A549 (cell line): ENCODE measurements around the gene RUVBL1. TPM values are rescaled to one million over a fixed set of nuclear protein-coding genes. Genes with fewer than 3 reads are reported as not detected.
"Not testable (repeated sequence)": the region's sequence is repeated elsewhere in the genome, so short reads cannot be mapped to it uniquely, and the experiment has no call there.

ENCODE experiments used
- ATAC-seq, 2 experiments: fragments of 200-7000 bp in 1 of 2; fragments of >200 bp in 1 of 2; cut with Nextera tagmentation in 1 of 2; cut with Tn5 transposase in 1 of 2; 3 replicates each; pipeline versions ENCODE4 v1.8.0 to v1.9.1; 2018 to 2020; ENCODE audit warnings: mild to moderate bottlenecking in 1 of 2, moderate library complexity in 1 of 2
- CTCF ChIA-PET: fragments of 300-600 bp; sonication (Branson Sonifier 250); formaldehyde crosslinking; extraction: SDS; loops from one replicate; lab custom pipeline; 2021; ENCODE audit warnings: antibody characterized with exemption, inconsistent platforms; lab: Yijun Ruan, JAX
- POLR2A ChIA-PET: fragments of 350-600 bp; formaldehyde crosslinking; extraction: SDS; loops from one replicate; lab custom pipeline; 2021; ENCODE audit warnings: antibody characterized with exemption, inconsistent platforms; lab: Yijun Ruan, JAX
- DNase-seq, 2 experiments: peaks; one replicate each; pipeline versions ENCODE4 v3.0.0 to v3.0.0-alpha.2; 2011 to 2016; ENCODE audit warnings: low read depth in 1 of 2, low spot score in 1 of 2
- FAIRE-seq: peaks from 2 replicates; lab custom pipeline; 2011; peaks lifted over from hg19 to GRCh38; lab: Jason Lieb, UNC
- H3K27ac ChIP-seq, 2 experiments: fragments of >200 bp; sonication (Bioruptor Twin); formaldehyde crosslinking; 3 replicates each; pipeline ENCODE4 v1.5.1; 2016 to 2017
- H3K4me1 ChIP-seq: fragments of >200 bp; sonication (Bioruptor Twin); formaldehyde crosslinking; 3 replicates; pipeline ENCODE4 v1.6.1; 2016
- H3K4me2 ChIP-seq: fragments of >200 bp; sonication (Bioruptor Twin); formaldehyde crosslinking; 3 replicates; pipeline ENCODE4 v1.6.1; 2016
- H3K4me3 ChIP-seq: fragments of >200 bp; sonication (Bioruptor Twin); formaldehyde crosslinking; 3 replicates; pipeline ENCODE4 v1.5.1; 2016
- H3K9me3 ChIP-seq: fragments of >200 bp; sonication (Bioruptor Twin); formaldehyde crosslinking; 3 replicates; pipeline ENCODE4 v1.6.1; 2016
- CEBPB ChIP-seq, 2 experiments: fragments of >200 bp in 1 of 2; sonication (Bioruptor Twin) in 1 of 2; formaldehyde crosslinking in 1 of 2; IDR thresholded peaks; 2 replicates each; pipeline ENCODE4 v1.6.1; 2012 to 2016
- CHD4 ChIP-seq: fragments of 200-600 bp; sonication (generic); IDR thresholded peaks from 2 replicates; pipeline ENCODE4 v1.6.1; 2016; ENCODE audit warnings: antibody characterized with exemption, mild to moderate bottlenecking, borderline replicate concordance
- GATA3 ChIP-seq: IDR thresholded peaks from 2 replicates; pipeline ENCODE4 v1.6.1; 2012; ENCODE audit warnings: borderline replicate concordance
- HDAC2 ChIP-seq: fragments of 200-600 bp; sonication (generic); IDR thresholded peaks from 2 replicates; pipeline ENCODE4 v1.6.1; 2016
- HEYL ChIP-seq: fragments of 250-450 bp; sonication (Bioruptor Pico); IDR thresholded peaks from 2 replicates; pipeline ENCODE4 v1.8.0; 2021; ENCODE audit warnings: mild to moderate bottlenecking, moderate library complexity
- HOXA7 ChIP-seq: fragments of 250-450 bp; sonication (Bioruptor Pico); IDR thresholded peaks from 2 replicates; pipeline ENCODE4 v1.5.0; 2020; ENCODE audit warnings: mild to moderate bottlenecking, moderate library complexity
- JUN ChIP-seq, 2 experiments: fragments of >200 bp; sonication (Bioruptor Twin); formaldehyde crosslinking; IDR thresholded peaks; 2 replicates in 1 of 2; 3 replicates in 1 of 2; pipeline ENCODE4 v1.6.1; 2016 to 2017
- MAZ ChIP-seq: fragments of 150-350 bp; IDR thresholded peaks from 2 replicates; pipeline ENCODE4 v1.6.1; 2014; ENCODE audit warnings: antibody characterized with exemption, low read depth, low read length, borderline replicate concordance
- MYC ChIP-seq: IDR thresholded peaks from 2 replicates; pipeline ENCODE4 v1.6.1; 2012; ENCODE audit warnings: mild to moderate bottlenecking, inconsistent platforms, low read length, improper control_type of control experiment, borderline replicate concordance
- NR3C1 ChIP-seq: fragments of >200 bp; sonication (Bioruptor Twin); formaldehyde crosslinking; IDR thresholded peaks from 3 replicates; pipeline ENCODE4 v1.6.1; 2017
- PHF8 ChIP-seq: fragments of 200-600 bp; sonication (generic); IDR thresholded peaks from 2 replicates; pipeline ENCODE4 v1.6.1; 2016; ENCODE audit warnings: low read depth, mild to moderate bottlenecking, antibody characterized with exemption, moderate library complexity, borderline replicate concordance
- POLR2A ChIP-seq: IDR thresholded peaks from 2 replicates; pipeline ENCODE4 v1.6.1; 2012; ENCODE audit warnings: mild to moderate bottlenecking, low read length
- RARB ChIP-seq: fragments of 250-450 bp; sonication (Bioruptor Pico); IDR thresholded peaks from 2 replicates; pipeline ENCODE4 v1.8.0; 2021; ENCODE audit warnings: mild to moderate bottlenecking, moderate library complexity
- RCOR1 ChIP-seq: fragments of 150-350 bp; IDR thresholded peaks from 2 replicates; pipeline ENCODE4 v1.6.1; 2014; ENCODE audit warnings: antibody characterized with exemption, low read length, low read depth
- RFX5 ChIP-seq: fragments of 450-650 bp; IDR thresholded peaks from 2 replicates; pipeline ENCODE4 v1.7.1; 2014; ENCODE audit warnings: antibody characterized with exemption, mild to moderate bottlenecking, moderate library complexity
- TP53 ChIP-seq: fragments of 250-450 bp; sonication (Bioruptor Pico); IDR thresholded peaks from 2 replicates; pipeline ENCODE4 v1.5.0; 2021; ENCODE audit warnings: mild to moderate bottlenecking, moderate library complexity
- ZC3H11A ChIP-seq: fragments of 450-650 bp; IDR thresholded peaks from 2 replicates; pipeline ENCODE4 v1.6.1; 2014; ENCODE audit warnings: antibody characterized with exemption, mild to moderate bottlenecking
- ZNF302 ChIP-seq: fragments of 250-450 bp; sonication (Bioruptor Pico); IDR thresholded peaks from 2 replicates; pipeline ENCODE4 v1.9.0; 2021; ENCODE audit warnings: inconsistent platforms, mild to moderate bottlenecking, moderate library complexity
- WGBS: methylation state at CpG from one replicate; pipeline ENCODE4 v1.1.6; 2017; ENCODE audit errors: missing lambda C conversion rate; 5-methylcytosine and 5-hydroxymethylcytosine counted together
- polyA plus RNA-seq, 4 experiments: library from polyadenylated mRNA; depleted of rRNA in 3 of 4; stranded (reverse); fragments of >200 nt; fragmentation: RNase III in 1 of 4; extraction: RNeasy Plus Mini Kit Qiagen cat#74134 plus additional on column Dnase treatment in 1 of 4; gene quantifications; 2 replicates in 3 of 4; 3 replicates in 1 of 4; pipeline ENCODE4 v1.2.3, GENCODE V29; 2011 to 2017
- TF ChIP-seq, protein P1 (sequence below): fragments of 450-650 bp; IDR thresholded peaks from 2 replicates; pipeline ENCODE4 v1.6.1; 2014; ENCODE audit warnings: antibody characterized with exemption
- TF ChIP-seq, protein P2 (sequence below): fragments of 150-350 bp; IDR thresholded peaks from 2 replicates; pipeline ENCODE4 v1.6.1; 2014; ENCODE audit warnings: low read depth, mild to moderate bottlenecking, low read length
- TF ChIP-seq, protein P3 (sequence below): fragments of >200 bp; sonication (Bioruptor Twin); formaldehyde crosslinking; IDR thresholded peaks from 3 replicates; pipeline ENCODE4 v1.6.1; 2016

Gene RUVBL1
- polyA plus RNA-seq, 2 of the 4 experiments (the other 2 are of a cell fraction), result 105 to 144 TPM

DNA sequence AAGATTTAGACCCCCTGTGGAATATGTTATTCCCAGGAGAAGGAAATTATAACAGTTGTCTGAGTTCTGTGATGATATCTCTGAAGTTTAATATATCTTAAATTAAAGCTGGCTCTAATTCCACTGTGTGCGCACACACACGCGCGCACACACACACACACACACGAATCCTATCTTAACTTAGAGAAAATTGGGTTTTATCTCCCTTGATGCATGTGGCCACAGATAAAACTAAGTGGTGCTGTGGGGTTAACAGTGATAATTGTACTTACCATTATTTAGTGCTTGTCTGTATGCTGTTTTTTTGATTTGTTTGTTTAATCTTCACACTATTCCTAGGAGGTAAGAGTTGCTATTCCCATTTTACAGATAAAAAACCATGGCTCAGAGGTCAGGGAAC is 37.0 kb upstream of the RUVBL1 start:
- no peaks in the 10 kb centered on the region for H3K9me3 ChIP-seq
- ATAC-seq (no peak), DNase-seq (no peak), FAIRE-seq (no peak)
- no peak overlapping the region for H3K4me3 ChIP-seq
- no peak overlapping the region for H3K27ac ChIP-seq
- WGBS, result 88% methylated on average over 5 of the region's 5 CpGs
- no peak for TF ChIP-seq HEYL (CRISPR knock-in tag)
- no peak for TF ChIP-seq RCOR1
- no peak for TF ChIP-seq PHF8
- TF ChIP-seq, protein P1, sequence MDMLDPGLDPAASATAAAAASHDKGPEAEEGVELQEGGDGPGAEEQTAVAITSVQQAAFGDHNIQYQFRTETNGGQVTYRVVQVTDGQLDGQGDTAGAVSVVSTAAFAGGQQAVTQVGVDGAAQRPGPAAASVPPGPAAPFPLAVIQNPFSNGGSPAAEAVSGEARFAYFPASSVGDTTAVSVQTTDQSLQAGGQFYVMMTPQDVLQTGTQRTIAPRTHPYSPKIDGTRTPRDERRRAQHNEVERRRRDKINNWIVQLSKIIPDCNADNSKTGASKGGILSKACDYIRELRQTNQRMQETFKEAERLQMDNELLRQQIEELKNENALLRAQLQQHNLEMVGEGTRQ, result no peak
- no peak for TF ChIP-seq POLR2A
- no peak for TF ChIP-seq HDAC2
- TF ChIP-seq TP53 (CRISPR knock-in tag), result no peak
- TF ChIP-seq HOXA7 (CRISPR knock-in tag), result no peak
- TF ChIP-seq NR3C1, result no peak
- TF ChIP-seq, protein P2, sequence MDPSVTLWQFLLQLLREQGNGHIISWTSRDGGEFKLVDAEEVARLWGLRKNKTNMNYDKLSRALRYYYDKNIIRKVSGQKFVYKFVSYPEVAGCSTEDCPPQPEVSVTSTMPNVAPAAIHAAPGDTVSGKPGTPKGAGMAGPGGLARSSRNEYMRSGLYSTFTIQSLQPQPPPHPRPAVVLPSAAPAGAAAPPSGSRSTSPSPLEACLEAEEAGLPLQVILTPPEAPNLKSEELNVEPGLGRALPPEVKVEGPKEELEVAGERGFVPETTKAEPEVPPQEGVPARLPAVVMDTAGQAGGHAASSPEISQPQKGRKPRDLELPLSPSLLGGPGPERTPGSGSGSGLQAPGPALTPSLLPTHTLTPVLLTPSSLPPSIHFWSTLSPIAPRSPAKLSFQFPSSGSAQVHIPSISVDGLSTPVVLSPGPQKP, result no peak
- ChIA-PET POLR2A (no interaction called here), CTCF (no interaction called here)
- H3K4me2 ChIP-seq, result no peak overlapping the region
- no peaks in the 10 kb centered on the region for H3K4me1 ChIP-seq

DNA sequence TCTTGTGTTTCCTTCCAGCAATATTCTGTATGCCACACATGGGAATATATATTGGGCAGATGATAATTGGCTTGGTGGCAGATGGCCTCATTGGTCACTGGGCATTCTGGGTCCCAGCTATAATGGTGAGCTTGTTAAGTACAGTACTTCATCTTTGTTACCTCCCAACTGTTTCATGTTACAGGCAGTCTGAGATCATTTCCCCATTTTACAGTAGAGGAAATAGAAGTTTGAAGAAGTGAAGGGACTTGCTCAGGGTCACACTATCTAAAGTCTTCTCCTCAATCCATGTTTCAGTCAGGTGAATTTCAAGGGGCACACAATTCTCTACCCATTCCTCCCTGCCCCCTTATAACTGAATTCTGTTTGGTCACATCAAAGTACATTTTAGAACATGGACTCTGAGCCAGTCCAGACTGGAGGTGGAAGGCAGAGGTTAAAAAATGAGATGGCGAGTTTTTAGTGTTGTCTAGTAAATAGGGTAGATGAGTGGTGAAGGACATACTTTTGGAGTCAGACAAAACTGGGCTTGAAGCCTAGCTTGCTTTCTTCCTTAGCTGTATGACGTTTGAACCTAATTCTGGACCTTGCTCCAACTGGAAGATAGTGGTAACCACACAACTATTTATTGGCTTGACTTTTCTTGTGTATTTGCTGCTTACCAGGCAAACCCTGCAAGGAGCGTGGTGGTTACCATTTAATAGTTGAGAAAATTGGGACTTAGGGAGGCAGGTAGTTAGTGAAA is 32.2 kb upstream of the RUVBL1 start:
- WGBS, result 87% methylated on average over 3 of the region's 3 CpGs
- H3K4me2 ChIP-seq, result no peak overlapping the region
- H3K4me1 ChIP-seq, result peaks cover 7% of the 10 kb centered on the region; the same call in 2 of the 3 replicates
- no peak for FAIRE-seq
- no peaks in the 10 kb centered on the region for H3K9me3 ChIP-seq
- ChIA-PET CTCF (interaction anchor here (0.7 to 2.8 kb wide), 2 partner anchors 15 to 22 kb away, joined by 3 to 9 read pairs; no protein-coding TSS in a partner anchor), POLR2A (no interaction called here)
- ATAC-seq, result no peak
- H3K27ac ChIP-seq, result no peak overlapping the region
- TF ChIP-seq RCOR1 (no peak), ZC3H11A (no peak), MAZ (no peak), RARB (no peak), CEBPB (IDR thresholded peaks at IDR 0.05) (no peak), GATA3 (no peak), ZNF302 (CRISPR knock-in tag) (no peak), MYC (no peak), NR3C1 (no peak), JUN (IDR thresholded peaks at IDR 0.05) (no peak), CHD4 (no peak), RFX5 (no peak), POLR2A (no peak)
- TF ChIP-seq, protein P3, sequence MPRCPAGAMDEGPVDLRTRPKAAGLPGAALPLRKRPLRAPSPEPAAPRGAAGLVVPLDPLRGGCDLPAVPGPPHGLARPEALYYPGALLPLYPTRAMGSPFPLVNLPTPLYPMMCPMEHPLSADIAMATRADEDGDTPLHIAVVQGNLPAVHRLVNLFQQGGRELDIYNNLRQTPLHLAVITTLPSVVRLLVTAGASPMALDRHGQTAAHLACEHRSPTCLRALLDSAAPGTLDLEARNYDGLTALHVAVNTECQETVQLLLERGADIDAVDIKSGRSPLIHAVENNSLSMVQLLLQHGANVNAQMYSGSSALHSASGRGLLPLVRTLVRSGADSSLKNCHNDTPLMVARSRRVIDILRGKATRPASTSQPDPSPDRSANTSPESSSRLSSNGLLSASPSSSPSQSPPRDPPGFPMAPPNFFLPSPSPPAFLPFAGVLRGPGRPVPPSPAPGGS, result no peak
- DNase-seq, result no peak
- H3K4me3 ChIP-seq, result no peak overlapping the region

DNA sequence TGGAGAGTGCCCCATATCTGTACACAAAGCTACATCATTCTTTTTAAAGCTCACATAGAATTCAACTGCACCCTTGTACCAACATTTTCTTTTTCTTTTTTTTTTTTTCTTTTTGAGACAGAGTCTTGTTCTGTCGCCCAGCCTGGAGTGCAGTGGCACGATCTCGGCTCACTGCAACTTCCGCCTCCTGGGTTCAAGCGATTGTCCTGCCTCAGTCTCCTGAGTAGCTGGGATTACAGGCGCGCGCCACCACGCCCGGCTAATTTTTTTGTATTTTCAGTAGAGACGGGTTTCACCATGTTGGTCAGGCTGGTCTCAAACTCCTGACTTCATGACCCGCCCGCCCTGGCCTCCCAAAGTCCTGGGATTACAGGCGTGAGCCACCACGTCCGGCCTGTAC is 30.7 kb upstream of the RUVBL1 start:
- POLR2A ChIA-PET, result interaction anchor here (0.7 to 2.7 kb wide), 2 partner anchors 31 to 333 kb away, joined by 6 to 21 read pairs; partner anchors contain the start of gene RUVBL1
- Histone ChIP-seq H3K27ac (peak overlapping the region; percentile 88 to 100; a peak in 5 of 6 replicates), H3K4me2 (peak overlapping the region; percentile 94), H3K4me3 (peak overlapping the region; percentile 75)
- ATAC-seq, H3K9me3 ChIP-seq, DNase-seq, CTCF ChIA-PET, H3K4me1 ChIP-seq, FAIRE-seq: not testable (repeated sequence)
- 90% methylated on average over 16 of the region's 16 CpGs for WGBS
